Stimulated activated CD8-positive, alpha-beta memory T cell treated with anti-CD3 and anti-CD28 coated beads, Interleukin-7, amount 100 ng/mL, for 48 hours (primary cell): Measurements from ENCODE around the gene SH3GL3.

ENCODE experiments used
- DNase-seq, 2 donors: peaks; one replicate each; pipeline ENCODE4 v3.0.0-alpha.2; 2020; ENCODE audit warnings: low read depth in 1 of 2; ENCODE audit errors: extremely low read depth in 1 of 2

The SH3GL3 gene

DNA sequence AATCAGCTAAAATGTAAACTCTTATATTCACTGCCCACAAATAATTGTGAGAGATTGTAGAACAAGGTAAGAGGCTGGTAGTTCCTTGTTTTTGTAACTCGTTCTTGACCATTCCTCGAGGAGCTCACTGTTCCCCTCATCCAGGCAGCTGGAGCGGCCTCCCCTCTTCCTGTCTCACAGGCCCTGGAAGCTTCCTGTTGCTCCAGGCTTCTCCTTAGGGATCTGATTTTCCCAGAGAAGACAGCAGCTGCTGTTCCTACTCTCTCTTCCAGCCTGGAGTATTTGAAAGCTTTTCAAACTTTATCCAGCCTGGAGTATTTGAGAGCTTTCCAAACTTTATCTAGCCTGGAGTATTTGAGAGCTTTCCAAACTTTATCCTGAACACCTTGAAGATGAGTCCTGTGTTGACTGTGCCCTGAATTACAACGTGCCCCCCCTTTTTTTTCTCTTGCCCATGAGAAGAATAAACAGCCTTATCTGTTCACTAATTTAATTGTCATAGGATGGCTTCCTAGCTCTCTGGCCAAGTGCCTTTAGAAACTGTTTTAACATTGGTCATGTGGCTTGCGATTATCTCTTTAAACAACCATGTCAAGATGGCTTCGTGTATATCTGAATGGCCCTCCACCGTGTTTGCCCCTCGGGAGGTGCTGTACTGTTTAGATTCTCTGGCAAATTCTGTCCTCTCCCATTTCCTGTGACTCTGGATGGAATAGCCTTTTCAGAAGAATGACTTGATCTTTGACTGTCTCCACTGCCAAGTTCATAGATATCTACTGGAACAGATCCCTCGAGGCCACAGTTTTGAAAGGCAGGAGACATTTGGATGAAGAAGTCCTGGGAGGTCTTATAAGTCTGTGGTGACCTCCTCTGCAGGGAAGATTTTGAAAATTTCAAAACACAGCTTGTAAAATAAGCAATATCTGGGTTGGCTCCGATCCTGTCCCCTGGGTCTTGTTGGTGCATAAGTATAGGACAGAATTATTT lies 211.6 kb downstream of the SH3GL3 start:
- DNase-seq = no peak

GRCh38 chr15:83659417-83659812 lies 212.3 kb downstream of the SH3GL3 start:
- DNase-seq = no peak

GRCh38 chr15:83665480-83665879 lies 218.3 kb downstream of the SH3GL3 start:
- no peak for DNase-seq
